ENCODE results near the gene MT1H.

DNA sequence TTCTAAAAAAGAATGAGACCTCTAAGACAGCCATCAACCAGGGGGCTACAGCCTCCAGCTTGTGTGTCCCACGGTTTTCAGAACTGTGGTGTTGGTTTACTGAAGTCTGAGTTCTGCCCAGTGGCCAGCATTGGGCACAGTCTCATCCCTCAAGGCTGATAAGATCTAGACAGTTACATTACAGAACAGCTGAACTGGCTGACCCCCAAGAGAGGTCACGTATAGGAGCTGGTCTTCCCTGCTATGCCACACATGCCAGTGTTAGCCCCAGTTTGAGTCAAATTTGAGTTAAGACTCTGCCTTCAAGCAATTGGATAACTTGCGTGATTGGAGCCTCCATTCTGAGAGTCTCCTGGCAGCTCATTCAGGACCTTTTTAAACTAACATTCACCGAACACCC is 45.5 kb downstream of the MT1H start:
- TF ChIP-seq CTCF (IDR thresholded peaks at IDR 0.05) (no peak), POLR2A (IDR thresholded peaks at IDR 0.05) (no peak), POLR2AphosphoS5 (IDR thresholded peaks at IDR 0.05) (no peak)

Data from breast epithelium (tissue), 3 donors.